Stimulated activated naive CD4-positive, alpha-beta T cell treated with Interleukin-2 at 50 U/mL for 16 hours (primary cell): ENCODE data around the gene ADGRB3.
A peak's percentile ranks its signal among the peaks of the same experiment; 100 is the strongest.

Experiments used
- DNase-seq: peaks from one replicate; lab custom pipeline; 2025; lab: John Stamatoyannopoulos, UW

Gene ADGRB3

DNA sequence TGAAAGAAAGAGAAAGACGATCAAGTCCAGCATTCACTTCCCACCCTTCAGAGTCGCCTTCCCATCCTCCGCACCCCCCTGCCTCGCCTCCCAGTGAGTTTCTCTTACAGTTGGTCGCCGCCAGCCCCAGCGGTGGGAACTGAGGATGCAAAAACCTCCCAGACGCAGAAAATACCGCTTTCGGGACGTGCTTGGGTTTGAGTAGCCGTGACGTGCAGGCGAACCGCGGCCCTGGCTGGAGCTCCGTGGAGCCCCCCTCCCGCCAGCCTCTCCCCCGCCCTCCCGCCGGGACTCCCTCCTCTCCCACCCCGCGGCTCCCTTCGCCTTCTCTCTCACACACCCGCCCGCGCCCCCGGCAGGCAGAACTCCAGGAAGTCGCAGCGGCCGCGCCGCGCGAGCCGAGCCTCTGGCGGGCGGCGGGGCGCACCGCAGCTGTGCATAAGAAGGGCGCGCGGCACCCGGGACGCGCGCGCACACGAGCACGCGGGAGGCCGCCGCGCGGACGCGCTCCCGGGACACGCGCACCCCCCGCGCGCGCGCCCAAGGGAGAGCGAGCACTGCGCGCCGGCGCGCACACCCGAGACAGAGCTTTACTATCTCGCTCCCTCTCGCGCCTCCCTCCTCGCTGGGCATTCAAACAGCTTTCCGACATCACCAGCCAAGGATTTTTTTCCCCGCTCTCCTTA is at the start of gene ADGRB3:
TSS of gene ADGRB3 (plus strand) at position 557 of the 686 bp plus-strand sequence. CDS start 3,394 bp downstream, outside the sequence.
- peak; percentile 7 for DNase-seq

DNA sequence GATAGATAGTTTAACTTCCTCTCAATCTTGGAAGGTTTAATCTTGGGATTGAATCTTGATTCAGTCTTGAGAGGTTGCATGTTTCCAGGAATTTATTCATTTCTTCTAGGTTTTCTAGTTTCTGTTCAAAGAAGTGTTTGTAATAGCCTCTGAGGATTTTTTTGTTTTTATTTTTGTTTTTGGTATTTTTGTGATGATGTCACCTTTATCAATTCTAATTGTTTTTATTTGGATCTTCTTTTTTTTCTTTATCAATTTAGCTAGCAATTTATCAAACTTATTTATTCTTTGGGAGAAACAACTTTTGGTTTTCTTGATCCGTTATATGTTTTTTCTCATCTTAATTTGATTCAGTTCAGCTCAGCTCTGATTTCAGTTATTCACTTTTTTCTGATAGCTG is 41.5 kb upstream of the ADGRB3 start:
- DNase-seq, result no peak

- no peak for DNase-seq
These were observed 37.4 kb upstream of the ADGRB3 start for GRCh38 chr6:68597642-68598041.

- no peak for DNase-seq
These were observed 19.1 kb upstream of the ADGRB3 start for GRCh38 chr6:68615938-68616337.

- DNase-seq, result no peak
These were observed 9.1 kb upstream of the ADGRB3 start for GRCh38 chr6:68625998-68626397.

DNA sequence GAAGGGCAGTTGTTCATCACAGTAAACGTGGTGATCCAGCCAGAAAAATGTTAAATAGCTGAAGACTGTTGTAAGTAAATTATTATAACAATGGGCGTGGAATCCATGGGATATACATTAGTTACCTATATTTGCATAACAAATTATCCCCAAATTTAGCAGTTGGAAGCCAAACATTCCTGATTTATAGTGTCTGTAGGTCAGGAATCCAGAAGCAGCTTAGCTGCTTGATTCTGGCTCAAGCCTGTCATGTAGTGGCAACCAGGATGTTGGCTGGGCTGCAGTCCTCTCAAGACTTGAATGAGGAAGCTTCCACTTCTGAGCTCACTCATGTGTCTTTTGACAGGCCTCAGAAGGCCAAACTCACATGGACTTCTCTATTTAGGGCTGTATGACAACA is 6.9 kb upstream of the ADGRB3 start:
- no peak for DNase-seq

- no peak for DNase-seq
These were observed 2.3 kb upstream of the ADGRB3 start for GRCh38 chr6:68632734-68633133.

- no peak for DNase-seq
These were observed 1.7 kb upstream of the ADGRB3 start for GRCh38 chr6:68633281-68633971.

GRCh38 chr6:68633972-68634725 is 933 bp upstream of the ADGRB3 start:
- DNase-seq, result no peak

DNA sequence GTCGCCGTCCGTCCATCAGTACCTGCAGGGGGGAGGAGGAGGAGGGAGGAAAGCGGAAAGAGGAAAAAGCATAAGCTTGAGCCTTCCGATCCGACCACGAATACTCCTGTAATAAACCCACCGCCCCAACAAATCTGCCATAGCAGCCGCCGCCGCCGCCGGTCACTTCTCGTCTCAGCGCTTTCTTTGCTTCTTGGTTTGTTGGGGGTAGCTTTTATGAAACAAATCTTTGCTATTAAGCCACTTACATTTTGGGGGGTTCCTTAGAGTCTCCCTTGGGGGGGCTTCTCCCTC is 277 bp downstream of the ADGRB3 start:
- DNase-seq, result no peak

DNA sequence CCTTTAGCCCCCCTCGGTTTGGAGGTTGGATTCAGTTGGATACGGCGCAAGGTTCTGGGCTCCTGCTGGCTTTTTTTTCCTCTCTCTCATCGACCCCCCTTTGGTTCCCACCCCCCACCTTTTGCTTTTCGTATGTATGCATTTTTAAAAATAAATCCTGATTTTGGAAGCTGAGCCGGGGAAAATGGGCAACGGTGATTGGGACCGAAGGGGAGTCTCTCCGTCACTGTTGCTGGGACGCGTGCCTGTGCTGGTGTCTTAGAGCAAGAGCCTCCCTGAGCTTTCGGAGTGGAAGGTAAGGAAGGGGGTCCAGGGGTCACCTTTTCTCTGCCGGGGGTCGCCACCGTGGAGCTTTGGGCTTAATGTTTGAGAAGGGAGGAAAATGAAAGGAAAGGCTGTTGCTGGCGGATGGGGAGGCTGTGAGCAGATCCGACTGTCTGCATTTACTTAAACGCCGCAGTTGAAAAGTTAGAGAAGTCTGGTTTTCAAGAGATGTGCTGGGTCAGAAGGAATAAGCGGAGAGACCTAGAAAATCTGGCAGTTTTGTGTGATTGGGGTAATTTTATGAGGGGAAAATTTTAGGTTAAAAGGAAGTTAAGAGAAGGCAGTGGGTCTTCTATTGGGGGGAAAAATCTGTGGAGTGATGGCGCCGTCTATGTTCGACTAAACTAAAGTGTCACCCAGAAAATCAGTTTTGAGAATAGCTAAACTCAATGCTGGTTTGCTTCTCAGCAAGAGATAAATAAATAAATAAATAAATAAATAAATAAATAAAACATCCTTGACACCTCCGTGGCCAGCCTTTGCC is 828 bp downstream of the ADGRB3 start:
- DNase-seq, result no peak

DNA sequence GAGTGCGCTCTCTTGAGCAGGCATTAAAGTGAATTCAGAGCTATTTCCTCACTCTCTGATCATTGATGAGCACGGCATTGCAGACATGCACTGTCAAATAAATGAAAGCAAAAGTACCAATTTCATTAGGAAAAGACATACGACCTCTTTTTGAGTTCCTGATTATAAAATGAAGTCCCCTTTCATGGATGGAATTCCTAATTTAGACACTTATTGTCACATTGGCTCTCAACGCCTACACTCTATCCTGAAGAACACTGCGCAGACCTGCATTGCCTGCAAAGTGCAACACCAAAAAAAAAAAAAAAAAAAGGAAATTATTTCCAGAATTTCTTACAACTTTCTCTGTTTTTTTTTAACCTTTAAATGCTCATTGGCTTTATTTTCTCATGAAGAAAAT is 1.6 kb downstream of the ADGRB3 start:
- DNase-seq, result no peak

GRCh38 chr6:68637071-68637470 is 2.0 kb downstream of the ADGRB3 start:
- DNase-seq, result no peak

DNA sequence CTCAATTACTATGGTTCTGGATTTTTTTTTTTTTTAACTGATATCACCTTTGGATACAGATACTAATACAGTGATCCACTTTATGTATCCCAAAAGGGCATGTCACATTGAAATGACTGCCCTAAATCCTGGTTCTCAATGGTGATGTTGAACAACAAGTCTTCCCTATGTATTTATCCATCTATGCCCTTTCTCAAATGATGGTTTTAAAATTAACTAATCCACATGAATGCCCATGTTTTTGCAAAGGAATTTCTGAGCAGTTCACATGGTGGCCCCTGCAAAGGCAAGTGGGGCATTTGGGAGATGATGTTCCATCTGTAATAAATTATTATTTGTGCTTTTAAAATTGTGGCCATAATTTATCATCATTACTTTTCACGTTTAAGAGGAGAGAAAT is 2.7 kb downstream of the ADGRB3 start:
- DNase-seq, result no peak

DNA sequence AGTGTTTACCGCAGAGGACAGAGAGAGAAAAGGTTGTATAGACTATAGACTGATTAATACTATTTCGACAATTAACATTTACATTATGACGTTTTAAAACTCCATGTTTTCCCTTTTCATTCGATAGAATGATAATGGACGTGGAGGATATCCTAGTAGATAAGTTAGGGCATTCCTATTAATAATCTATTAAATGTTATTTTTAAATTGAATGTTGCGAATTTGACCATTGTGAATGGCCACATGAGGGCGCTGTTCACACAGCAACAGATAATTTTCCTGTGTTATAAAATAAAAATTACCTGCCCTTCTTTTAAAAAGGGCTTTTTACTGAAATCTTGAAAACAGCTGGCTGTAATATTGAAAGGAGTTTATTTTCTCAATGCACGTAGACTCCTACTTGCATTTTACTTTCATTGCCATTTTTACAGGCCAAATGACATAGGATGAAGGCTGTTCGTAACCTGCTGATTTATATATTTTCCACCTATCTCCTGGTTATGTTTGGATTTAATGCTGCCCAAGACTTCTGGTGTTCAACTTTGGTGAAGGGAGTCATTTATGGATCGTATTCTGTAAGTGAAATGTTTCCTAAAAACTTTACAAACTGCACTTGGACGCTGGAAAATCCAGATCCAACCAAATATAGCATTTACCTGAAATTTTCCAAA is 3.3 kb downstream of the ADGRB3 start:
- DNase-seq, result no peak

DNA sequence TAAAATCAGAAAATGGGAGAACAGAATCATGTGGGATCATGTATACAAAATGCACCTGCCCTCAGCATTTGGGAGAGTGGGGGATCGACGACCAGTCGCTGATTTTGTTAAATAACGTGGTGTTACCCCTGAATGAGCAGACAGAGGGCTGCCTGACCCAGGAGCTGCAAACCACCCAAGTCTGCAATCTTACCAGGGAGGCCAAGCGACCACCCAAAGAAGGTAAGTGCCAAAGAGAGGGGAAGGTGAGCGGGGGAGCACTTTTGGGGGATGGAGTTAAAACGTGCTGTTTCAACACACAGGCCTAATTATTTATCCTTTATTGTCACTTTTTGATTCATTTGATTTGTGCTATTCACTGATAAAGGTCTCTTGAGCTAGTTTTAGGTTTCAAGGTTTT is 4.1 kb downstream of the ADGRB3 start:
- DNase-seq, result no peak

DNA sequence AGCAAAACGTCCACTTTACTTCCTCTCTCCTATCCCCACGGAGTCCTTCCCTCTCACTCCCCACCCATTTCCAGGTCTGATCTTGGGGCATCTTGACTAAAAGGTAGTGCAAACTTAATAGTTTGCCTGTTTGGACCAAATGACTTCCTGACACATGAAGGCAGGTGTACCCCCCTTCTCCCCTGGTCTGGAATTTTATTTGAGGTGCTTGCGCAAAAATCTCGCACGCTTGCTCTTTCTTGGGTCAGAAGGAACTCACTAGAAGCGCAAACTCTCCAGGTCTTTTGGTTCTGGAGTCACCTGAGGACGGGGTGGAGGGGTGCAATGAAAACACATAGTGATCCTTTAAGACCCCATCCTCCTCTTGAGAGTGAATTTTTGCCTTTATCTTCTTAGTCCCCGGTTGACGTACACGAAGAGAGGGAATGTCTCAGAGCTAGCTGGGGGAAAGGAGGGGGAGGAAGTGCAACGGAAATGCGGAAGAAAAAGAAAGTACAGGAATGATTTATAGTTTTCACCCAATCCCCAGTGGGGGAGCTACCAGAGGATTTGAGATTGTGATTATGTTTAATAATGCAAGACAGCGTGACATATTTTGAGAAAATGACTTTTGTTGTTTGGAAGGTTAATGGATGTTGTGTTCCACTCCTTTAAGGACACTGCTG is 4.9 kb downstream of the ADGRB3 start:
- DNase-seq, result no peak

- no peak for DNase-seq
These were observed 5.4 kb downstream of the ADGRB3 start for GRCh38 chr6:68640491-68640835.

DNA sequence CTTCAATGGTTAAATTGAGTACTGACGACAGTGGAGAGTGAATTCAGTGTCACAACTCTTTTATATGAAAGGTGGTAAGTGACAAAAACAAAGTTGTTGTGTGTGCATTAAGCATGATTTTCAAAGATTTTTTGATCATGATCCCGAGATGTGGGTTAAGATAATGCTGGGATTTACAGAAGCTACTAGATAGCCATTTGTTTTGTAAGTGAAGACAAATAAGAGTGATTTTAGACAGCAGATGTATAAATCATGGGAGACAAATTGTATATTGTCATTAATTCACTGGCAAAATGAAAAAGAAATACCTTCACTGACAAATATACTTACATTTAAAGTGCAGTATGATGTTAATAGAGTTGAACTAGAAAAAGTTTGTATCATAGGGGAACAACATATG is 6.1 kb downstream of the ADGRB3 start:
- DNase-seq, result no peak

DNA sequence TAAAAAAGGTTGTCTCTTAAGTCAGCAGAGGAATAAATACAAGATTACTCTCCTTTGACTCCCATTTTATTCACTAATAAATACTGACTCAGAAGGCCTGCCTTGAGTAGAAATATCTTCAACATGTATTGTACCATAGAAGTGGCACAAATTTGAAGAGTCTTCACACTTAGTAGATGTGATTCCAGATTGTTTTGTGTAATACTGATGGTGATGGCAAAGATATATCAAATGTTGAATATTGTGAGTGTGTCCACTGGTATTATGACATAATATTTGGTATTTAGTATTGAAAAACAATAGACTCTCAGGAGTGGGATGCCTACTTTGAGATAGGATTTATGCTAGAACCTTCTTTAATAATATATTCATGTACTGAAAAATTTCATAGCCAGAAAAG is 7.0 kb downstream of the ADGRB3 start:
- no peak for DNase-seq

DNA sequence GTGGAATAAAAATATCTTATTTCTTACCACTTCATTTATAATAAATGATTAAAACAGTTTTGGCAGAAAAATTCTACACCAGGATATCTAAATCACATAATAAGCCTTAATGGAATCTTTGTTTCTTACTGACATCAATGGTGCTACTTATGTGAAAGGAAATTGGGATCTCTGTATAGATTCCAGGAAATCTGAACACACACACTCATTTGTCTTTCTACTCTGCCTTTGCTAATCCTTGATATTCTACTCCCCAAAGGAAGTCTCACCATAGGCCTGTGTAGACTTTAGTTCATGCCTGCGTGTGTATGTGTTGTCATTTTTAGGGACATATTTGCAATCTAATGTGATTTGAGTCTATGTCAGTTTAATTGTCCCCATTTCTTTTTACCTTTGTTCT is 7.9 kb downstream of the ADGRB3 start:
- DNase-seq, result no peak

DNA sequence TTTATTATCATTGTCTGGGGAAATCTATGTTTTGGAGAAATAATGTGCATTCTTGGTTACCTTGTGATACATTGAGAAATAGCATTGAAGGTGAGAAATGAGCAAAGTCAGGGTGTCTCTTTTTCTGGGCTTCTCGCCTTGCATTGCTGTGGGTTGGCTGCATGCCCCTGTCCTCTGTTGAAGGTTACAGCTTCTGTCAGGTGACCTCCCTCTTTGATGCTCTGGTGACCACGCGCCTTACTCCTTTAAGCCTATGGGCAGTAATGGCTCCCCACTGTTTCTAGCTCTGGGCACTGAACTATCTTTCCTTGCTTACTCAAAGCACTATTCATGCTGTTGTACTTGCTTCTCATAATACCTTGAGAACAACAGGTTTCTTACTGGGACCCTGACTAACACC is 14.6 kb downstream of the ADGRB3 start:
- DNase-seq, result no peak
